H1 (cell line): ENCODE results near the gene TNN. TPM values are rescaled to one million over a fixed set of nuclear protein-coding genes. Genes with fewer than 3 reads are reported as not detected.

Experiments used
- CTCF ChIA-PET: fragments of 300-600 bp; sonication (Branson Sonifier 250); formaldehyde crosslinking; loops from one replicate; lab custom pipeline; 2021; ENCODE audit not compliant: partially characterized antibody; lab: Charles Lee
- POLR2A ChIA-PET: fragments of 300-600 bp; sonication (Branson Sonifier 250); formaldehyde crosslinking; loops from one replicate; lab custom pipeline; 2021; ENCODE audit warnings: inconsistent platforms; ENCODE audit not compliant: partially characterized antibody; lab: Charles Lee
- DNase-seq, 2 experiments: peaks; one replicate each; pipeline versions ENCODE4 v3.0.0 to v3.0.0-alpha.2; 2010 to 2022; ENCODE audit warnings: low spot score in 2 of 2, low read depth in 1 of 2, mixed read lengths in 1 of 2
- FAIRE-seq: peaks from 2 replicates; lab custom pipeline; 2011; peaks lifted over from hg19 to GRCh38; lab: Jason Lieb, UNC
- H2AFZ ChIP-seq: 2 replicates; pipeline ENCODE4 v1.8.1; 2012; ENCODE audit warnings: low read length, inconsistent platforms
- H2AK5ac ChIP-seq: 2 replicates; pipeline ENCODE4 v1.6.1; 2013; ENCODE audit warnings: low read depth, low read length
- H2BK120ac ChIP-seq: replicated peaks from 2 replicates; pipeline ENCODE3; 2013; ENCODE audit warnings: low read depth, low read length, inconsistent platforms
- H2BK12ac ChIP-seq: 2 replicates; pipeline ENCODE4 v1.6.1; 2013; ENCODE audit warnings: low read depth, low read length
- H2BK15ac ChIP-seq: 2 replicates; pipeline ENCODE4 v1.6.1; 2013; ENCODE audit warnings: low read length
- H2BK20ac ChIP-seq: 2 replicates; pipeline ENCODE4 v1.6.1; 2013; ENCODE audit warnings: low read length
- H2BK5ac ChIP-seq: 2 replicates; pipeline ENCODE4 v1.6.1; 2013; ENCODE audit warnings: low read depth, low read length
- H3K14ac ChIP-seq: 2 replicates; pipeline ENCODE4 v1.6.1; 2013; ENCODE audit warnings: inconsistent platforms; ENCODE audit not compliant: insufficient read length
- H3K18ac ChIP-seq: 2 replicates; pipeline ENCODE4 v1.6.1; 2013; ENCODE audit warnings: low read length; ENCODE audit errors: extremely low read depth
- H3K23ac ChIP-seq: 2 replicates; pipeline ENCODE4 v1.6.1; 2013; ENCODE audit warnings: inconsistent platforms; ENCODE audit not compliant: insufficient read length
- H3K23me2 ChIP-seq: 2 replicates; pipeline ENCODE4 v1.6.1; 2013; ENCODE audit warnings: low read depth, low read length
- H3K27ac ChIP-seq: 2 replicates; pipeline ENCODE4 v1.6.1; 2011; ENCODE audit warnings: low read depth, low read length, inconsistent platforms
- H3K27me3 ChIP-seq, 4 experiments: replicated peaks in 1 of 4; 1 replicate in 1 of 4; 2 replicates in 3 of 4; pipeline versions ENCODE4 v1.6.1 to v1.8.1; 2011 to 2013; ENCODE audit warnings: low read length in 3 of 4, mild to moderate bottlenecking in 3 of 4, inconsistent platforms in 2 of 4, mixed read lengths in 2 of 4, moderate library complexity in 1 of 4; ENCODE audit not compliant: control insufficient read depth in 3 of 4, insufficient read depth in 3 of 4; ENCODE audit errors: extremely low read depth in 1 of 4
- H3K36me3 ChIP-seq, 4 experiments: 2 replicates each; pipeline versions ENCODE4 v1.6.1 to v1.8.1; 2011 to 2013; ENCODE audit warnings: mild to moderate bottlenecking in 4 of 4, low read length in 3 of 4, moderate library complexity in 2 of 4, control low read depth in 1 of 4, inconsistent platforms in 1 of 4; ENCODE audit not compliant: insufficient read depth in 4 of 4, control insufficient read depth in 2 of 4
- H3K4ac ChIP-seq: replicated peaks from 2 replicates; pipeline ENCODE3; 2013; ENCODE audit warnings: low read length, low read depth, mixed read lengths, inconsistent platforms; ENCODE audit not compliant: insufficient read length
- H3K4me1 ChIP-seq, 4 experiments: replicated peaks in 1 of 4; 1 replicate in 1 of 4; 2 replicates in 3 of 4; pipeline versions ENCODE4 v1.6.1 to v1.8.1; 2011 to 2013; ENCODE audit warnings: low read length in 3 of 4, inconsistent platforms in 2 of 4, mixed read lengths in 1 of 4; ENCODE audit not compliant: insufficient read depth in 4 of 4, control insufficient read depth in 3 of 4
- H3K4me2 ChIP-seq, 2 experiments: 2 replicates each; pipeline versions ENCODE4 v1.6.1 to v1.8.1; 2011 to 2013; ENCODE audit warnings: low read depth in 2 of 2, low read length in 2 of 2, control low read depth in 1 of 2, inconsistent platforms in 1 of 2, mild to moderate bottlenecking in 1 of 2; ENCODE audit not compliant: insufficient read depth in 1 of 2
- H3K4me3 ChIP-seq, 4 experiments: fragments of 200-600, 300-600 bp in 1 of 4; sonication (generic), shearing (Covaris generic), sonication (Bioruptor Twin) in 1 of 4; 2 replicates each; pipeline versions ENCODE4 v1.5.1 to v1.8.1; 2011 to 2016; ENCODE audit warnings: low read length in 4 of 4, low read depth in 3 of 4, control low read depth in 2 of 4, inconsistent platforms in 2 of 4, mild to moderate bottlenecking in 2 of 4, mixed read lengths in 1 of 4, moderate library complexity in 1 of 4; ENCODE audit not compliant: insufficient read depth in 2 of 4; ENCODE audit errors: extremely low read depth in 1 of 4
- H3K56ac ChIP-seq: replicated peaks from 2 replicates; pipeline ENCODE3; 2013; ENCODE audit warnings: low read depth, mild to moderate bottlenecking, mixed read lengths, low read length, inconsistent platforms; ENCODE audit not compliant: insufficient read length
- H3K79me1 ChIP-seq: 2 replicates; pipeline ENCODE4 v1.6.1; 2013; ENCODE audit warnings: low read depth, low read length, control low read depth
- H3K79me2 ChIP-seq, 2 experiments: 2 replicates each; pipeline versions ENCODE4 v1.6.1 to v1.8.1; 2012 to 2013; ENCODE audit warnings: low read length in 2 of 2, mild to moderate bottlenecking in 2 of 2, inconsistent platforms in 1 of 2; ENCODE audit not compliant: insufficient read depth in 2 of 2, control insufficient read depth in 1 of 2
- H3K9ac ChIP-seq, 4 experiments: replicated peaks in 1 of 4; 1 replicate in 1 of 4; 2 replicates in 3 of 4; pipeline versions ENCODE4 v1.6.1 to v1.8.1; 2011 to 2013; ENCODE audit warnings: low read depth in 3 of 4, low read length in 3 of 4, control low read depth in 2 of 4, mild to moderate bottlenecking in 2 of 4, moderate library complexity in 2 of 4, inconsistent platforms in 1 of 4; ENCODE audit errors: extremely low read depth in 1 of 4
- H3K9me3 ChIP-seq, 2 experiments: 2 replicates each; pipeline versions ENCODE4 v1.6.1 to v1.8.1; 2012 to 2013; ENCODE audit warnings: mild to moderate bottlenecking in 2 of 2, moderate library complexity in 2 of 2, control low read depth in 1 of 2, inconsistent platforms in 1 of 2, low read depth in 1 of 2, low read length in 1 of 2, mixed read lengths in 1 of 2; ENCODE audit not compliant: insufficient read depth in 2 of 2
- H4K20me1 ChIP-seq, 2 experiments: replicated peaks in 1 of 2; 2 replicates each; pipeline versions ENCODE3 to v1.8.1; 2011 to 2013; ENCODE audit warnings: inconsistent platforms in 2 of 2, low read length in 2 of 2, mild to moderate bottlenecking in 1 of 2; ENCODE audit not compliant: insufficient read depth in 2 of 2, control insufficient read depth in 1 of 2
- H4K5ac ChIP-seq: 2 replicates; pipeline ENCODE4 v1.6.1; 2013; ENCODE audit warnings: low read length, low read depth, mixed read lengths, inconsistent platforms; ENCODE audit not compliant: insufficient read length
- H4K8ac ChIP-seq: 2 replicates; pipeline ENCODE4 v1.8.0; 2013; ENCODE audit warnings: mild to moderate bottlenecking, moderate library complexity, low read length, inconsistent platforms; ENCODE audit not compliant: insufficient read depth; ENCODE audit errors: extremely low read depth
- H4K91ac ChIP-seq: replicated peaks from 2 replicates; pipeline ENCODE3; 2013; ENCODE audit warnings: low read length, mixed read lengths, inconsistent platforms; ENCODE audit not compliant: insufficient read length
- ASH2L ChIP-seq: fragments of 200-600, 300-600 bp; sonication (generic); IDR thresholded peaks from one replicate; pipeline ENCODE4 v1.7.1; 2017; ENCODE audit warnings: low read length
- CREB1 ChIP-seq: IDR thresholded peaks from 2 replicates; pipeline ENCODE4 v1.6.1; 2012; ENCODE audit warnings: inconsistent platforms
- HDAC2 ChIP-seq, 2 experiments: fragments of 300-600 bp in 1 of 2; sonication (generic) in 1 of 2; IDR thresholded peaks; 2 replicates each; pipeline ENCODE4 v1.6.1; 2011 to 2012; ENCODE audit warnings: low read depth in 2 of 2, low read length in 2 of 2, mild to moderate bottlenecking in 2 of 2, moderate library complexity in 2 of 2, borderline replicate concordance in 1 of 2, inconsistent platforms in 1 of 2
- KDM4A ChIP-seq: IDR thresholded peaks from one replicate; pipeline ENCODE4 v1.7.1; 2012; ENCODE audit warnings: low read depth, mild to moderate bottlenecking, moderate library complexity, low read length, inconsistent platforms; ENCODE audit not compliant: severe bottlenecking
- KDM5A ChIP-seq: fragments of 200-600 bp; IDR thresholded peaks from 2 replicates; pipeline ENCODE4 v1.7.1; 2012; ENCODE audit warnings: mild to moderate bottlenecking, low read length, inconsistent platforms, mixed read lengths
- RAD21 ChIP-seq, 2 experiments: IDR thresholded peaks in 1 of 2; conservative IDR thresholded peaks in 1 of 2; 2 replicates each; pipeline ENCODE4 v1.6.1; 2011; ENCODE audit warnings: low read depth in 2 of 2, low read length in 2 of 2, improper control_type of control experiment in 1 of 2, inconsistent platforms in 1 of 2, mild to moderate bottlenecking in 1 of 2, moderate library complexity in 1 of 2
- RNF2 ChIP-seq: fragments of 200-900, 300-1000 bp; sonication (generic); IDR thresholded peaks from 2 replicates; pipeline ENCODE4 v1.7.1; 2016; ENCODE audit warnings: borderline replicate concordance, low read depth, mild to moderate bottlenecking, antibody characterized with exemption, low read length; ENCODE audit not compliant: poor library complexity, severe bottlenecking; ENCODE audit errors: missing control alignments
- WGBS, 2 experiments: shearing (Covaris generic) in 1 of 2; methylation state at CpG; one replicate each; pipeline versions ENCODE4 v1.1.6 to v1.1.7; 2013 to 2015; ENCODE audit warnings: low lambda C conversion rate in 2 of 2, mixed read lengths in 2 of 2, inconsistent platforms in 1 of 2, low coverage in 1 of 2, missing lambda C conversion rate in 1 of 2; ENCODE audit not compliant: insufficient replicate concordance in 2 of 2, insufficient coverage in 1 of 2, insufficient read length in 1 of 2; ENCODE audit errors: extremely low coverage in 1 of 2, missing lambda C conversion rate in 1 of 2; 5-methylcytosine and 5-hydroxymethylcytosine counted together
- polyA plus RNA-seq, 7 experiments: library from polyadenylated mRNA; depleted of rRNA in 3 of 7; stranded (reverse) in 5 of 7; unstranded in 2 of 7; fragments of >200 nt in 5 of 7; fragments of 200-250 nt in 2 of 7; gene quantifications; 1 replicate in 5 of 7; 2 replicates in 1 of 7; 4 replicates in 1 of 7; pipeline versions ENCODE4 v1.2.1 to v1.2.3, GENCODE V29; 2011 to 2013; ENCODE audit warnings: missing spikeins in 2 of 7, mixed read lengths in 2 of 7
- total RNA-seq: library from RNA; stranded (reverse); fragmentation: NEBNext Ultra II Directional; extraction: Animal tissue kit (Norgen Biotek cat#: 25700); gene quantifications from 2 replicates; pipeline ENCODE4 v1.2.1, GENCODE V29; 2021
- TF ChIP-seq, protein P1 (sequence below): IDR thresholded peaks from 2 replicates; pipeline ENCODE4 v1.6.1; 2011; ENCODE audit warnings: low read length, improper control_type of control experiment

The TNN gene
- total and polyA plus RNA-seq, 2 of the 8 experiments (the other 6 are each of a cell fraction or from before 2014, with no cell fraction given) = 0.21 to 0.30 TPM

- ChIA-PET POLR2A (no interaction called here), CTCF (interaction anchor here (1.2 to 3.5 kb wide), 4 partner anchors 11 to 171 kb away, joined by 3 to 40 read pairs (median 9); partner anchors contain the start of gene KIAA0040)
- Histone ChIP-seq H3K9me3 (no peaks in the 10 kb centered on the region), H3K18ac (no peak overlapping the region), H3K36me3 (no peaks in the 10 kb centered on the region), H3K14ac (no peak overlapping the region), H2AK5ac (no peak overlapping the region), H3K56ac (no peak overlapping the region), H3K23me2 (no peaks in the 10 kb centered on the region), H3K4ac (no peak overlapping the region), H3K9ac (no peak overlapping the region), H4K20me1 (no peaks in the 10 kb centered on the region), H3K4me3 (no peak overlapping the region), H2AFZ (no peak overlapping the region), H4K5ac (no peak overlapping the region), H2BK120ac (no peak overlapping the region), H4K8ac (no peak overlapping the region), H3K27ac (no peak overlapping the region), H2BK12ac (no peak overlapping the region), H3K4me1 (no peaks in the 10 kb centered on the region), H3K27me3 (no peaks in the 10 kb centered on the region), H3K4me2 (no peak overlapping the region), H4K91ac (no peak overlapping the region), H3K79me1 (no peaks in the 10 kb centered on the region), H2BK20ac (no peak overlapping the region), H3K79me2 (no peaks in the 10 kb centered on the region), H2BK5ac (no peak overlapping the region)
- 93% methylated on average over 5 of the region's 5 CpGs; no CpG with 5 or more reads in 1 of the 2 experiments for WGBS, 2 experiments
- DNase-seq (no peak), FAIRE-seq (no peak)
- TF ChIP-seq CREB1 = no peak
- no peak for TF ChIP-seq HDAC2 (IDR thresholded peaks at IDR 0.05; ENCODE audit: borderline replicate concordance in 1 of 2, low read depth in 2 of 2, low read length in 2 of 2)
- TF ChIP-seq KDM5A = no peak
- TF ChIP-seq RNF2 = no peak
- TF ChIP-seq RAD21 (IDR thresholded peaks at IDR 0.05 in 1 of 2, conservative IDR thresholded peaks at IDR 0.05 in 1 of 2; ENCODE audit: low read depth in 2 of 2, low read length in 2 of 2) = no peak
- TF ChIP-seq ASH2L = no peak
- no peak for TF ChIP-seq KDM4A
- TF ChIP-seq, protein P1, sequence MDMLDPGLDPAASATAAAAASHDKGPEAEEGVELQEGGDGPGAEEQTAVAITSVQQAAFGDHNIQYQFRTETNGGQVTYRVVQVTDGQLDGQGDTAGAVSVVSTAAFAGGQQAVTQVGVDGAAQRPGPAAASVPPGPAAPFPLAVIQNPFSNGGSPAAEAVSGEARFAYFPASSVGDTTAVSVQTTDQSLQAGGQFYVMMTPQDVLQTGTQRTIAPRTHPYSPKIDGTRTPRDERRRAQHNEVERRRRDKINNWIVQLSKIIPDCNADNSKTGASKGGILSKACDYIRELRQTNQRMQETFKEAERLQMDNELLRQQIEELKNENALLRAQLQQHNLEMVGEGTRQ = no peak
- TF ChIP-seq, all 59 proteins: peak for 0
- no peak overlapping the region for H2BK15ac ChIP-seq
- H3K23ac ChIP-seq = no peak overlapping the region
Measured at GRCh38 chr1:175166746-175167145, 99.1 kb downstream of the TNN start.
